GM23248 (cell line): ENCODE measurements around the gene IRX5.

Experiments
- EZH2 ChIP-seq: fragments of 200-600 bp; sonication (generic); IDR thresholded peaks from 2 replicates; pipeline ENCODE4 v1.6.1; 2018; ENCODE audit warnings: antibody characterized with exemption, mild to moderate bottlenecking; ENCODE audit not compliant: insufficient read depth, poor library complexity, severe bottlenecking
- EZH2phosphoT487 ChIP-seq: fragments of 200-600 bp; sonication (generic); IDR thresholded peaks from 2 replicates; pipeline ENCODE4 v1.6.1; 2018; ENCODE audit warnings: antibody characterized with exemption, moderate library complexity, mild to moderate bottlenecking, low read depth; ENCODE audit not compliant: insufficient read depth

DNA sequence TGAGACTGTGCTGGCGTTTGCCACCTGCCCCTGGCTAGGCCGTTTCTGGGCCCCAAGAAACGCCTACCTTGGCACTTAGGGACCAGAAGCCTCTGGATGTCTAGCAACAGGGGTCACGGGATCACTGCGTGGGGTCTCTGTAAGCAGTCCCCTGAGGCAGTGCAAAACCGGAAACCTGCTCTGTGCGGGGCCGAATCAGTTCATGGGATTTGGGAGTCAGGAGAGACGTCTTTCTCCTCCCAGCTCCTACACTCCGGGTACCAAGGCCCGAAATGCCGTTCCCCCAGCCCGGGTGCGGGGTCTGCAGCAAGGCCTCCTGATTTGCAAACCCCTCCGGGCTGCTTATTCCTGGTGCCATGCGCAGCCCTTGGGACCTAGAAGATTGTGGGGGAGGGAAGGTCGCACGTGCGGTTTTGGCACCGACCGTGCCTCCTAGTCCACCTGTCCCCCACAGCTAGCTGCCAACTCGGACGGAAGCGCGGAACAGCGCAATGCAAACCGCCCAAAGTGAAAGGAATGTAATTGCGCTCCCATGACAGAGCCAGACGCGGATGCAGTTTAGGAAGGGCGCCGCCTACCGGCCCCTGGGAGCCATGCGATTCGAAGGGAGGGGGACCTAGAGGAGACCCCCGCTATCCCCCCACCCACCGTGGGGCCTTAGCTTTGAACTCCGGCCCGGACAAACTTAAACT is 6.5 kb downstream of the IRX5 start:
- TF ChIP-seq EZH2 (no peak), EZH2phosphoT487 (no peak)
